GDM1 (cell line): Measurements from ENCODE around the gene PIP.
"Not testable (repeated sequence)": the region's sequence is repeated elsewhere in the genome, so short reads cannot be mapped to it uniquely, and the experiment has no call there.

Source experiments
- DNase-seq: peaks from one replicate; lab custom pipeline; 2025; lab: John Stamatoyannopoulos, UW

The PIP gene, protein sequence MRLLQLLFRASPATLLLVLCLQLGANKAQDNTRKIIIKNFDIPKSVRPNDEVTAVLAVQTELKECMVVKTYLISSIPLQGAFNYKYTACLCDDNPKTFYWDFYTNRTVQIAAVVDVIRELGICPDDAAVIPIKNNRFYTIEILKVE

GRCh38 chr7:143131781-143132180 is at the start of gene PIP:
PIP (plus strand) TSS chr7:143132077; CDS start chr7:143132117, 40 bp downstream.
- no peak for DNase-seq

GRCh38 chr7:143085109-143085508 is 46.8 kb upstream of the PIP start:
- DNase-seq = no peak

- DNase-seq = not testable (repeated sequence)
These were observed 46.3 kb upstream of the PIP start for GRCh38 chr7:143085610-143086009.

DNA sequence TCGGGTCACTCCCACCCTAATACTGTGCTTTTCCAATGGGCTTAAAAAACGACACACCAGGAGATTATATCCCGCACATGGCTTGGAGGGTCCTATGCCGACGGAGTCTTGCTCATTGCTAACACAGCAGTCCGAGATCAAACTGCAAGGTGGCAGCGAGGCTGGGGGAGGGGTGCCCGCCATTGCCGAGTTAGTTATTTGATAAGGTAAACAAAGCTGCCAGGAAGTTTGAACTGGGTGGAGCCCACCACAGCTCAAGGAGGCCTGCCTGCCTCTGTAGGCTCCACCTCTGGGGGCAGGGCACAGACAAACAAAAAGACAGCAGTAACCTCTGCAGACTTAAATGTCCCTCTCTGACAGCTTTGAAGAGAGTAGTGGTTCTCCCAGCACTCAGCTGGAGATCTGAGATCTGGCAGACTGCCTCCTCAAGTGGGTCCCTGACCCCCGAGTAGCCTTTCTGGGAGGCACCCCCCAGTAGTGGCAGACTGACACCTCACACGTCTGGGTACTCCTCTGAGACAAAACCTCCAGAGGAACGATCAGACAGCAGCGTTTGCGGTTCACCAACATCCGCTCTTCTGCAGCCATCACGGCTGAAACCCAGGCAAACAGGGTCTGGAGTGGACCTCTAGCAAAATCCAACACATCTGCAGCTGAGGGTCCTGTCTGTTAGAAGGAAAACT is 43.2 kb upstream of the PIP start:
- DNase-seq = not testable (repeated sequence)

DNA sequence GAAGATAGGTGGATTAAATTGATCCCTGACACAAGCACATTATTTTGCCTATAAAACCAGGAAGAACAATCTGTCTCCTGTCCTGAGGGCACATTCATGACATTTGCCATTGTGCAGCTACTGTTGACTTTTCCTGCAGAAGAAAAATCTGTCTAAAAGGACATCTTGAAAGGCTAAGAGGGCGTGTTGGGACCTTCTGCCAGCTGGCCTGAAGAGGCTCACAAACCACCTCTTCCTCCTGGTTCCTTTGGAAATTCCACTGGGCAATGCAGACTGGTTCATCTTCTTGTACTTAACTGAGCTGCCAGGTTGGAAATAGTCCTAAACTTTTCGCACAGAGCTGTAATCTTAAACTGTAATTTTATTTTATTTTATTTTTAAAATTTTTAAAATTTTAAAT is 35.7 kb upstream of the PIP start:
- DNase-seq = no peak

DNA sequence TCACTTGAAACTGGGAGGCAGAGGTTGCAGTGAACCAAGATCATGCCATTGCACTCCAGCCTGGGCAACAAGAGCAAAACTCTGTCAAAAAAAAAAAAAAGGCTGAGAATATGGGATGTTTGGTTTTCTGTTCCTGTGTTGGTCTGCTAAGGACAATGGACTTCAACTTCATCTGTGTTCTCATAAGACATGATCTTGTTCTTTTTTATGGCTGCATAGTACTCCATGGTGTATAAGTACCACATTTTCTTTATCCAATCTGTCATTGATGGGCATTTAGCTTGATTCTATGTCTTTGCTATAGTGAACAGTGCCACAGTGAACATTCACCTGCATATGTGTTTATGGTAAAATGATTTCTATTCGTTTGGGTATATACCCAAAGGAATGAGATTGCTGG is 32.3 kb upstream of the PIP start:
- DNase-seq = not testable (repeated sequence)

GRCh38 chr7:143104759-143105158 is 27.1 kb upstream of the PIP start:
- DNase-seq = no peak

GRCh38 chr7:143108019-143108418 is 23.9 kb upstream of the PIP start:
- DNase-seq = not testable (repeated sequence)

DNA sequence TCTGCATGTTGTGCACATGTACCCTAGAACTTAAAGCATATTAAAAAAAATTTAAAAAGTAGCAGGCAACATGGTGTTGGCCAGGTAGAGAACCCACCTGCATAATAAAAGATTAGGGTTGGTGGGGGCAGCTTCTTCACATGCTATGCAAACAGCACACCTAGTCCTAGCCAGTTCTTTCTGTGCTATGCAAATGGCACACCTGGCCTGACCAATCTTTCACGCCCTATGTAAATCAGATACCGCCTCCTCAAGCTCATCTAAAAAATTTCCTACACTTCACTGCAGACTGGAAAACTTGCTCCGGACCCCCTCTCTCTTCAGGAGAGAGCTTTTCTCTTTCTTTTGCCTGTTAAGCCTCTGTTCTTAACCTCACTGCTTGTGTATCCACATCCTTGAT is 14.5 kb upstream of the PIP start:
- DNase-seq = no peak

DNA sequence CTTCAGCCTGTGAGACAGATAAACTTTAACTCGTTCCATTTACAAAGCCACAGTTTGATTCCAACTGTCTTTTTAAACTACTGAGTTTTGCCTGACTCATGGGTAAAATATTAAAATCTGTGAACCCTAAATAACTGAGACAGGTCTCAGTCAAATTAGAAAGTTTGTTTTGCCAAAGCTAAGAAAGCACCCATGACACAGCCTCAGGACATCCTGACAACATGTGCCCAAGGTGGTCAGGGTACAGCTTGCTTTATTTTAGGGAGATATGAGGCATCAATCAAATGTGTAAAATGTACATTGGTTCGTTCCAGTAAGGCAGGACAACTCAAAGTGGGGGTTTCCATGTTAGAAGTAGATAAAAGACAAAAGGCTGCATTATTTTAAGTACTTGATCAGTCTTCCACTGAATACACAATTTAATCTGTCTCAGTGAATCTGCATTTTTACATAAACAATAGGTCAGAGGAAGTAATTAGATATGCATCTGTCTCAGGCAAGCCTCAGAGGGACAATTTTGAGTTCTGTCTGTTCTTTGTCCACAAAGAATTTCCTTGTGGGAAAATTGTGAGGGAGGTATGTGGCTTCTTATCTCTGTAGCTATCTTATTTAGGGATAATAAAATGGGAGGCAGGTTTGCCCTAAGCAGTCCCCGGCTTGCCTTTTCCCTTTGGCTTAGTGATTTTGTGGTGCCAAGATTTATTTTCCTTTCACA is 11.0 kb upstream of the PIP start:
- DNase-seq = no peak

DNA sequence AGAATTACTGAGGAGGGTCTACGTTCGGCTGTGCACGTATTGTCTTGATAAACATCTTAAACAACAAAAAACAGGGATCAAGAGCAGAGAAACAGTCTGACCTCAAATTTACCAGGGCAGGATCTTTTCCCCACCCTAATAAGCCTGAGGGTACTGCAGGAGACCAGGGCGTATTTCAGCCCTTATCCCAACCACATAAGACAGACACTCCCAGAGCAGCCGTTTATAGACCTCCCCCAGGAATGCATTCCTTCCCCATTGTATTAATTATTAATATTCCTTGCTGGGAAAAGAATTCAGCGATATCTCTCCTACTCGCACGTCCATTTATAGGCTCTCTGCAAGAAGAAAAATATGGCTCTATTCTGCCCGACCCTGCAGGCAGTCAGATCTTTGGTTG is 8.6 kb upstream of the PIP start:
- not testable (repeated sequence) for DNase-seq

- DNase-seq = no peak
These were observed 5.7 kb upstream of the PIP start for GRCh38 chr7:143126146-143126545.

- DNase-seq = no peak
These were observed 2.8 kb upstream of the PIP start for GRCh38 chr7:143129051-143129450.

GRCh38 chr7:143129477-143129876 is 2.4 kb upstream of the PIP start:
- no peak for DNase-seq

DNA sequence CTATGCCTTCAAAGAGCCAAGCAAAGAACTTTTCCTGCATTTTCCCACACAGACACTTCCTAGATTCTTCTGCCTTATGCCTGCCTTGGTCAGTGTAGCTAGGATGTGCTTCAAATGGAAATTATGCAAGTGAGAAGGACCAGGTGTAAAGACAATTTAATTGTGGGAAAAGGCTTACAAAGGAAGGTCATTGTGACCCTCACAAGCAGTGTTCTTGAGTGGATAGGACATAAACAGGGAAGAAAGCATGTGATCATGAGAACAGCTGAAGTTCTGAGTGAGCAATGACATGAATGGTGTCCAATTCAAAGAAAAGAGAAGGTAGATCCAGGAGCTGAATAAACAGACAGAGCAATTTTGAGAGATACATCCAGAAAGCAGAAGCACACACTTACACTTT is 1.3 kb upstream of the PIP start:
- DNase-seq = no peak

GRCh38 chr7:143147070-143147469 is 15.2 kb downstream of the PIP start:
- DNase-seq = no peak

DNA sequence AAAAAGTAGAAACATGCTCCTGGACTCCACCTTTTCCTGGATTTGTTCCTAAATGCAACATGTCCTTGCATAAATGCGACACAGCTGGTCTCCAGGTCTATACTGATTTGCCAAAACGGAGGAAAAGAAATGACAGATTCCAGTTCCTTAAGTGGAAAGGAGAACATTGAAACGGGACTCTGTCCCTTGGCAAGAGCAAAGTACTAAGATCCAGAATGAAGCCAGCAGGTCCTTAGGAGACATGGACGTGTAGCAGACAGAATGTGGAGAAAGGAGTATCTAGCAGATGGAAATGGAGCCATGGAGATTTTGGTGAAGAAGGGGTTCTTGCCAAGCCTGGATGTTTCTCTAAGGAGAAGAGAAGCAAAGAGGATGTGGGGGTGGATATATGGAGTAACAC is 16.2 kb downstream of the PIP start:
- DNase-seq = no peak

DNA sequence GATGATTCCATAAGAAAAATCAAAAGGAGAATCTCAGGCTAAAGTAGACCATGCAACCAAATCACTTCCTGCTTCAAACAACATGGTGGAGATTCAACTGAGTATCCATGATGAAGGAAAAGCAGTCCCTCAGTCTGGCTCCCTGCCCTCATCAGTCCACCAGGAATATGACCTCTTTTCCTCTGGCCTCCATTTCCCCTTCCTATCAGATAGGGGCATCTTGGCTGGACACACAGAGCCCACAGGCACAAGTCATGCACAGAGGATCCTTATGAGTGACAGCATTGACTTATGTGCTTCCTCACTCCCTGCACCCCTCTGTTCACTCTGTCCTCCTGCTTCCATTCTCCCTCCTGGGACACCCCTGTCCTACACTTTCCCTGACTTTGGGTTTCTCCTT is 16.8 kb downstream of the PIP start:
- DNase-seq = no peak

DNA sequence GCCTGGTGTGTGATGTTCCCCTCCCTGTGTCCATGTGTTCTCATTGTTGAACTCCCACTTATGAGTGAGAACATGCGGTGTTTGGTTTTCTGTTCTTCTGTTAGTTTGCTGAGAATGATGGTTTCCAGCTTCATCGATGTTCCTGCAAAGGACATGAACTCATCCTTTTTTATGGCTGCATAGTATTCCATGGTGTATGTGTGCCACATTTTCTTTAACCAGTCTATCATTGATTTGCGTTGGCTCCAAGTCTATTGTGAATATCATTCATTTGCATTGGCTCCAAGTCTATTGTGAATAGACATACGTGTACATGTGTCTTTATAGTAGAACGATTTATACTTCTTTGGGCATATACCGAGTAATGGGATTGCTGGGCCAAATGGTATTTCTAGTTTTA is 18.8 kb downstream of the PIP start:
- DNase-seq = not testable (repeated sequence)

DNA sequence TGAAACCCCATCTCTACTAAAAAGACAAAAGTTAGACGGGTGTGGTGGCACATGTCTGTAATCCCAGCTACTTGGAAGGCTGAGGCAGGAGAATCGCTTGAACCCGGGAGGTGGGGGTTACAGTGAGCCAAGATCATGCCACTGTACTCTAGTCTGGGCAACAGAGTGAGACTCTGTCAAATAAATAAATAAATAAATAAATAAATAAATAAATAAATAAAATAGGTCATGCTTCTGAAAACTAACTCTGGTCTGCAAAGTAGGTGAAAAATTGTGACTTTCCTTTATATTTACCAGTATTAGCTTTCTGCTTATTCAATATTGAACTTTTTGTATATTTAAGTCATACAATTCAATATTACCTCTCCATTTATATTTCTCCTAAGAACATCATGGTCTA is 26.7 kb downstream of the PIP start:
- not testable (repeated sequence) for DNase-seq

- no peak for DNase-seq
These were observed 39.8 kb downstream of the PIP start for GRCh38 chr7:143171697-143172096.

DNA sequence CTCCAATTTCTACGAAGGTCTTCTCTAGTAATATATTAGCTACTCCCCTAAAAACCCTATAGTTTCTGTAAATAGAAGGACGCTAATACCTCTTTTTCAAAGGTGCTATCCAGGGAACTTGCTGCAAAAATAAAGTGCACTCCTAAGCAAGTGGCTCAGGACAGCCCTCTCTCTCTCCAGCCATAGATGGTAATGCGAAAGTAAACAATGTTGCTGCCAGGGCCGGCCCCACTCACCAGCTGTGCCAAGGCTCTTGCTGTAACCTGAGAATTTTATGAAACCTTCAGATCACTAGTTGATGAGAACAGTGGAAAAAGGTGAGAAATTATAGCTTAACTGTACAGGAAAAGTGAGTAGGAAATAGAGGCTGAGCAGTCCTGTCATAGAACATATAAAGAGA is 40.5 kb downstream of the PIP start:
- no peak for DNase-seq

- no peak for DNase-seq
These were observed 44.3 kb downstream of the PIP start for GRCh38 chr7:143176128-143176527.
